ENCODE measurements around the gene PCF11.
"Not testable (repeated sequence)": the region's sequence is repeated elsewhere in the genome, so short reads cannot be mapped to it uniquely, and the experiment has no call there.

The PCF11 gene

GRCh38 chr11:83193315-83194280 is 36.7 kb downstream of the PCF11 start, which contains the start of gene ANKRD42:
TSS of gene ANKRD42 (plus strand) at chr11:83193712. CDS start at chr11:83194671, 959 bp downstream.
- DNase-seq = peak; percentile 74

- no peak for DNase-seq
Measured at GRCh38 chr11:83194281-83195142, 37.6 kb downstream of the PCF11 start.

- DNase-seq = no peak
Measured at GRCh38 chr11:83195143-83195466, 38.2 kb downstream of the PCF11 start.

GRCh38 chr11:83195649-83196048 is 38.7 kb downstream of the PCF11 start:
- no peak for DNase-seq

- no peak for DNase-seq
Measured at GRCh38 chr11:83200035-83200434, 43.1 kb downstream of the PCF11 start.

- no peak for DNase-seq
Measured at GRCh38 chr11:83205608-83206185, 48.8 kb downstream of the PCF11 start.

- DNase-seq = no peak
Measured at GRCh38 chr11:83206221-83206620, 49.3 kb downstream of the PCF11 start.

GRCh38 chr11:83206771-83207382 is 49.9 kb downstream of the PCF11 start:
- DNase-seq = not testable (repeated sequence)

- no peak for DNase-seq
Measured at GRCh38 chr11:83219095-83219494, 62.2 kb downstream of the PCF11 start.

- no peak for DNase-seq
Measured at GRCh38 chr11:83220260-83220659, 63.3 kb downstream of the PCF11 start.

GRCh38 chr11:83221694-83222093 is 64.8 kb downstream of the PCF11 start:
- no peak for DNase-seq

- DNase-seq = no peak
Measured at GRCh38 chr11:83222499-83222898, 65.6 kb downstream of the PCF11 start.

GRCh38 chr11:83223457-83223856 is 66.5 kb downstream of the PCF11 start:
- no peak for DNase-seq

- DNase-seq = no peak
Measured at GRCh38 chr11:83235825-83236224, 78.9 kb downstream of the PCF11 start.

Data from DMS 273 treated with DMSO at 0.1 percent for 48 hours (cell line).